GM19240 (cell line): ENCODE measurements around the gene DUOXA2.
"Not testable (repeated sequence)": the region's sequence is repeated elsewhere in the genome, so short reads cannot be mapped to it uniquely, and the experiment has no call there.

ENCODE experiments used
- DNase-seq: peaks from one replicate; pipeline ENCODE4 v3.0.0; 2011; ENCODE audit warnings: low spot score; ENCODE audit not compliant: insufficient read length

The DUOXA2 gene

GRCh38 chr15:45134682-45135604 is 20.8 kb downstream of the DUOXA2 start:
- no peak for DNase-seq

GRCh38 chr15:45135705-45136377 is 21.7 kb downstream of the DUOXA2 start:
- DNase-seq: not testable (repeated sequence)

- no peak for DNase-seq
These were observed 22.2 kb downstream of the DUOXA2 start for GRCh38 chr15:45136378-45136764.

DNA sequence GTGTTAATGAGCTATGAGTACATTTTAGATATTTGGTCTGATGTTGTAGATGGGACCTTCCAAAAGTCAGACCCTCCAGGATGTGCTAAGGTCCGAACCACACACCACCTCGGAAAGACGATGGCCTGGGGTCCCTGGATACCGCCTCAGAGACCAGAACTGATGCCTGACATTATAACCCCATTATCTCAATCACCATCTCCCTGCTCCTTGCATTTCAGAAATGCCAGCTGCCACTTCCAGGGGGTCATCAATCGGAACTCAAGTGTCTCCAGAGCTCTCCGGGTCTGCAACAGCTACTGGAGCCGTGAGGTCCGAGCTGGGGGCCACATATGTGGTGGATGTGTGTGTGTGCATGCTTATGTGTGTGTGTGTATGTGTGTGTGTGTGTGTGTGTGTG is 23.6 kb downstream of the DUOXA2 start:
- DNase-seq: no peak

GRCh38 chr15:45138814-45139765 is 25.0 kb downstream of the DUOXA2 start:
- no peak for DNase-seq

DNA sequence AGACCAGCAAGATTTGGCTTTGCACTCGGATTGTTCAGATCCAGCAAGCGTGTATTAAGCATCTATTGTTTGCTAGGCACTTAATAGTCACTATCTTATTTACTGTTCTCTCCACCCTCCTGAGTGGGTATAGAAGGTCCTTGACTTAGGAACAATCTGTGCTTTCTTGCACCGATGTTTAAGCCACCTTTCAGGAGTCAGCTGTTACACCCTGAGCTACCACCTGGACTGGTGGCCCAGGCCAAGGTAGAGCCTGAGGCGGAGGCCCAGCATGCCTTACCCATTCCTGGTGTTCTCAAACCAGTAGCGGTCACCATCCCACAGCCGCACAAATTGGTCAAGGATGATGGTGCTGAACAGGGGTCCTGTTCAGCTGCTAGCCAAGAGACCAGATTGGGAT is 25.6 kb downstream of the DUOXA2 start:
- no peak for DNase-seq

- no peak for DNase-seq
These were observed 26.6 kb downstream of the DUOXA2 start for GRCh38 chr15:45140557-45141250.

GRCh38 chr15:45141386-45141785 is 27.3 kb downstream of the DUOXA2 start:
- DNase-seq: no peak

GRCh38 chr15:45143056-45143455 is 28.9 kb downstream of the DUOXA2 start:
- no peak for DNase-seq

GRCh38 chr15:45143946-45144345 is 29.8 kb downstream of the DUOXA2 start:
- DNase-seq: no peak

DNA sequence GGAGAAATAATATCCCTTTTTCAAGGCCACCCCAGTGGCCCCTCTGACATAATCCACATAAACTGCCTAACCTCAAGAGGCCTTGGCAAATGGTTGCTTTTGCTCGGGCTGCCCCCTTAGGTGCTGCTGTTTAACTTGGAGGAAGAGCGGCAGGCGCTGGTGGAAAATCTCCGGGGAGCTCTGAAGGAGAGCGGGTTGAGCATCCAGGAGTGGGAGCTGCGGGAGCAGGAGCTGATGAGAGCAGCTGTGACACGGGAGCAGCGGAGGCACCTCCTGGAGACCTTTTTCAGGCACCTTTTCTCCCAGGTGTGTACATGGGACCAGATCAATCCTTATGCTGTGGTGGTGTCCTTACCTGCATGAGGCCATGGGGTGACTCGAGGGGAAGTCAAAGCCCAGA is 30.6 kb downstream of the DUOXA2 start:
- no peak for DNase-seq

DNA sequence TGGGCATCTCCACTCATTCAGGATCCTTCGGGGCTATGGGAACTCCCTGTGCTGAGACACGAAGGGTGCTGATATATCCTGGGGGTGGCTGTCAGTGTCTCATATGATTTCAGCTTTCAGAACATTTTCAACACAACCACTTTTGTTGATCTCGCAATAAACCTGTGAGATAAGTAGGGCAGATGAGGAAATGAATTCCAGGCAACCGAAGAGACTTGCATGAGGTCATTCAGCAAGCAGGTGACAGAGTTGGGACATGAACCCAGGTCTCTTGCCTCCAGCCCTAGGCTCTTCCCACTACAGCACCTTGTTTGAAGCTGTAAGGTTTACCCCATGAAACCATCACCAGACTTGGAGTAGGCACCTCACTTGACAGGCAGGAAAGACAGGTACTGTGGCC is 32.3 kb downstream of the DUOXA2 start:
- no peak for DNase-seq

GRCh38 chr15:45147606-45148005 is 33.5 kb downstream of the DUOXA2 start:
- DNase-seq: no peak

DNA sequence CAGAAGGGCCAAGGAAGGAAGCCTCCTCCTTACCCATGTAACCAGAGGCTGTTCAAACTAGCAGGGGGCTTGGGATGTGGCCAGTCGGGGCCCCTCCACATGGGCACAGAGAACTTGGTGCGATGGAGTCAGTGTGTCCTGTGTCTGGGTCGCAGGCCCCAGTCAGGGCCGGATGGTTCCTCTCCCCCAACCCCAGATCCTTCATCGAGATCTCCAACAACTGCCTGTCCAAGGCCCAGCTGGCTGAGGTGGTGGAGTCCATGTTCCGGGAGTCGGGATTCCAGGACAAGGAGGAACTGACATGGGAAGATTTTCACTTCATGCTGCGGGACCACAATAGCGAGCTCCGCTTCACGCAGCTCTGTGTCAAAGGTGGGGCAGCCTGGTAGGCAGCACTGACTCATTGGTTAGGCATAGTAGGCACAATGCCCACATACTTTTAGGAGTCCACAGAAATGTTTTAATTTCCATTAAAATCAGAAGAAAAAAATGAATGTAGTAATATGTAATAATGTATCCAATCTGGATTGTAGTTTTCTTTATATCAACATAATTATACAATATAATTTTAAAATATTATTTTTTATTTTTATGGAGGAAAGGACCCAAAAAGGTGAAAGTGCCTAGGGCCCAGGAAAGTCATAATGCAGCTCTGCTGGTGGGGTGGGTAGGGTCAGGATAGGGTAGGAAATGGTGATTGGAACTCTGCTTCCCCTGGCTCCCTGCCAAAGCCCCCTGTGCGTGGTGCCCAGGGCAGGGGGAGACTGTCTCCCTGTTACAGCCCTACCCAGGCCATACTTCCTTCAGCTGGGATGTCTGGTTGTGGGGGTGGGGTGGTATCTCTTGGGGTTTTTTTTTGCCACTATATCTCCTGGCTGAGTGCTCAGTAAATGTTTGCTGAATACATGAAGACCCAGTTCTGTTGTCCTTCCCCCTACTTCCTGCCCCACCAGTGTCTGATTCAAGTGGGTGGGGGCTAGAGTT is 34.2 kb downstream of the DUOXA2 start:
- no peak for DNase-seq

DNA sequence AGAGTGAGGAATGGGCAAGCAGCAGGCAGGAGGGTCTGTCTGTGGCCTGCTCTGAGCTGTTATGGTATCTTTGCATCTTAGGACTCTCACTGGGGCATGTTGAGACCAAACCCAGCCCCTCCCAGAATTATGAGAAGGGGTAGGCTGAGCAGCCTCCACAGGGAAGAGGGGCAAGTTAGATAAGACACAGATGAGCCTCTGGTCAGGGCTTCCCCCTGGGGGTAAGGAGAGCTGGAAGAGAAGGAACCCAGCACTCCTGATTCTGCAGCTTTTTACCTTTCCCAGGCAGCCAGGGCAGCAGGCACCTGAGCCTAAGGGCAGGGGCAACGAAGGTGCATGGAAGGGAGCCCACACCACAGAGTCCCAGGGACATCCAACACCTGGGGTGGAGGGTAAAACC is 34.9 kb downstream of the DUOXA2 start:
- DNase-seq: no peak

DNA sequence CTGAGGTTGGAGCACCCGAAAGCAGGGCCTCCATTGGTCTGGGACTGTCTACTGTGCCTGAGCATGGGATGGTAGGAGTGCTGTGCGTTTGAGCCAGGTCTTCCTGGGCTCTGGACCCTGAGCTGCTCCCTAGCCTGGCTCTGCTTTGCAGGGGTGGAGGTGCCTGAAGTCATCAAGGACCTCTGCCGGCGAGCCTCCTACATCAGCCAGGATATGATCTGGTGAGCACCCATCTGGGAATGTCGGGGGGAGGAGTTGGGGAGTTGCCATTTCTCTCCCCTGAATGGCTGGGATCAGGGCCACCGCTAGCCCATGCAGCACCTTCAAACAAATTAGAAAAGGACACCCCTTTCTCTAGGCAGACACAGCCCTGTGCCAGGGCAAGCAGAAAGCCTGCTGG is 36.4 kb downstream of the DUOXA2 start:
- DNase-seq: no peak

DNA sequence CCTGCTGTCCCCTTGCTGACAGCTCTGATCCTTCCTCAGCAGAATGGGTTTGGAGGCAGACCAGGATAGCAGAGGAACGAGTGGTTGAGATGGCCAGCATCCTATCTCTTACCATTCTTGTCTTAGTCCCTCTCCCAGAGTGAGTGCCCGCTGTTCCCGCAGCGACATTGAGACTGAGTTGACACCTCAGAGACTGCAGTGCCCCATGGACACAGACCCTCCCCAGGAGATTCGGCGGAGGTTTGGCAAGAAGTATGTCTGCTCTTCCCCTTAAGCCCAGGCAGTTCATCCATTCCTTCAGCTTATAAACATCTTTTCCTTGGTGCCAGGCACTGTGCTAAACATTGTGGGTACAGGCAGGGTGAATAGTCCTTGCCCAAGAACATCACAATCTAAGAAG is 36.9 kb downstream of the DUOXA2 start:
- no peak for DNase-seq

DNA sequence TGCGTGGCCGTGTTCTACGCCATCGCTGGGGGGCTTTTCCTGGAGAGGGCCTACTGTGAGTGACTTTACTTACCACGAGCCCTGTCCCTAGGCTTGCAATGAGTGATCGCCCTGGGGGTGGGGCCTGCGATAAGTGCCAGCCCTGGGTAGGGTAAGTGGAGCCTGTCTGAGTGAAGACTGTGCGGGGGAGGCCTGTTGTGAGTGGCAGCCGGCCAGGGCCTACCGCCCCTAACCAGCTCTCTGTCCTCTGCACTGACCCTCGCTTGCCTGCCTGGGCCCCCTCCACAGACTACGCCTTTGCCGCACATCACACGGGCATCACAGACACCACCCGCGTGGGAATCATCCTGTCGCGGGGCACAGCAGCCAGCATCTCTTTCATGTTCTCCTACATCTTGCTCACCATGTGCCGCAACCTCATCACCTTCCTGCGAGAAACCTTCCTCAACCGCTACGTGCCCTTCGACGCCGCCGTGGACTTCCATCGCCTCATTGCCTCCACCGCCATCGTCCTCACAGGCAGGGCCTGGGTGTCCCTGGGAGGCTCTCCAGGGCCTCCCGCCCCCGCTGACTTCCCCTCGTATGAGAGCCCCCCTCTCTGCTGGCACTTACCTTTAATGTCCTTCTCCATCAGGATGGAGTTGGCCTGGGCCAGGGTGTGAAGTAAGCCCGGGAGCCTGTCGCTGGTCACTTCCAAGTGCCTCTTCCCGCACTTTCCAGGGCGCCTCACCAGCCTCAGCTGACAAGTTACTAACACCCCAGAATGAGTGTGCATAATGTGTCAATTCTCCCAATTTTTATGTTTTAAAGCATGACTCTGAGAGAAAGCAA is 38.1 kb downstream of the DUOXA2 start:
- no peak for DNase-seq

- DNase-seq: no peak
These were observed 41.6 kb downstream of the DUOXA2 start for GRCh38 chr15:45155739-45156138.
